Measurements from ENCODE around the gene CCNQ.

The CCNQ gene

DNA sequence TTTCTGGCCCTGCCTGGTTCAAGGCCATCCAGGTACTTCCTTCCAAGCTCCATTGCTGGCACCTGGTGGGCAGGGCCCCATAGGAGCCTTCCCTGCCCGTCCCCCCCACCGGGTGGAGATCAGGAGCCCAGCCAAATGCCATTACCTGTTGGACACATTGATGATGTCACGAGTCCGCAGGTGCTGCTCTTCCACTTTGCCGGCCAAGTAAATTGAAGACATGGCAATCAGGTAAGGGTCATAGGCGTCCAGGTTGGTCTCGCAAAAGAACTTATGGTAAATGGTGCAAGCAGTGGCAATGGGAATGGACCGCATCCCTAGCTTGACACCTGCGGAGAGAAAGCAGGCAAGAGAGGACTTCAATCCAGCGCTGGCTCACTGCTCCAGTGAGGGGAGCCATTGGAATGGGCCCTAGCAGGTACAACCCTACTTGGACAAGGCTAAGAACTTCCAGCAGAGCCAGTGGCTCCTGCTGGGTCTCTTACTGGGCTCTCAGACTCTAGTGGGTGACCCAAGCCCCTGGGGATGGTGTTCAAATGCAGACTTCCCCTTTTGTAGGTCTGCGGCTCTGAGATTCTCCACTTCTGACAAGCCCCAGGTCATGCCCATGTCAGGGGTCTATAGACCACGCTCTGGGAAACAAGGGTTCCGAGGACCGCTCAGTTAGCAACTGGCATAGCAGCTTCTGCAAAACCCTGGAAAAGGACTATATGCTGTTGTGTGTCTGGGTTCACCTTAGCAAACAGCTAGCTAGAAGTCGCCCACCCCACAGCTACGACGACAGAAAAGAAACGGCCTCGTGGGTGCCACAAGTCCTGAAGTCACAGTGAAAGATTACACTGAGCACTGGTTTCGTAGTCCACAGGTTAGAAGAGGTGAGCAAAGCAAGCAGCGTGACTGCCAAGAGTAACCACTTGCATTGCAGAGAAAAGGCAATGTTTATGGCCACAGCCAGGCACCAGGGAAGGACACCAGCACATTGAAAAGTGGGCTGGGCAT is 2.8 kb downstream of the CCNQ start:
- no peak for DNase-seq

DNA sequence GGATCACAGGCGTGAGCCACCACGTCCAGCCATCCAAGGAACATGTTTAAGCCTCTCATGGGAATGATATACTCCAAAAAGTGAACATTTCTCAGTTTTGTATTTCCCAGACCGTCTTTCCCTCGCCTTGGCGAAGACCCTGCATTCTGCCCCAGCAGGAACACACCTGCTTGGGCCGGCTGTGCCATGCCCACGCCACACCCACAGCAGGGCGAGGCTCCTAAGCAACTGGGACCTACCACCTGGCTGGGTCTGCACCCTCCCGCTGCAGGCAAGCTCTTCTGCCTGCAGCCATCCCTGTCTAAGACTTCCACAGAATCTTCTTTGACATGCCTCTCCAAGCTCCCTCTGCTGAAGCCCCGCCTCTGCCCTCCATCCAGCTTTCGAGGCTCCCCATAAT is 3.6 kb downstream of the CCNQ start:
- no peak for DNase-seq

DNA sequence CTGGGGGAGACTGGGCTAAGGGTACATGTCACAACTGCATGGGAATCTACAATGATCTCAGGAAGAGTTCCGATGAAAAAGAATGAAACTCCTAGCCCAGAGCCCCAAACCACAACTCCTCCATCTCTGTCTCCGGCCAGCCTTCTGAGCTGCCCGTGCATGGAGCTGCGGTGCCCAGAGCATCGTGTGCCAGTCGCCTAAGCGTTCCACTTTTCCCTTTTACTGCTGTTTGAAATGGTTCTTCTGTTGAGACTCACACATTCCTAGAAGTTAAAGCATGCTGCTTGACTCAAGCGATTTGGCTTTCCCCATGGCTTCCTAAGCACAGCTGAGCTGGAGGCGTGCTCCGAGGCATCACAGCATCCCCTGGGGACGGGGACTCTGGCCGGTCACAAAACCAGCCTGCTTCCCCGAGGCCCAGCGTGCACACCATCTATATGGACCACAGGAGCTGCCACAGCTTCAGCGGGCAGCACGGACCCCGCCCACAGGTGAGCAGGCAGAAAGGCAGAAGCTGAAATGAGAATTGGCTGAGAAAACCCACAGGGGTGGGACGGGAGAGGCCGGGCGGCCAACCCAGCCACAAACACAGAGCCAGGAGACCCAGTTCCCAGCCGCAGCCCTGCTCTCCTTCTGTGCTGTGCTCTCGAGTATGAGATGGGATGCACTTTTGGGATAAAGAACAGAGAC is 5.0 kb downstream of the CCNQ start:
- no peak for DNase-seq

DNA sequence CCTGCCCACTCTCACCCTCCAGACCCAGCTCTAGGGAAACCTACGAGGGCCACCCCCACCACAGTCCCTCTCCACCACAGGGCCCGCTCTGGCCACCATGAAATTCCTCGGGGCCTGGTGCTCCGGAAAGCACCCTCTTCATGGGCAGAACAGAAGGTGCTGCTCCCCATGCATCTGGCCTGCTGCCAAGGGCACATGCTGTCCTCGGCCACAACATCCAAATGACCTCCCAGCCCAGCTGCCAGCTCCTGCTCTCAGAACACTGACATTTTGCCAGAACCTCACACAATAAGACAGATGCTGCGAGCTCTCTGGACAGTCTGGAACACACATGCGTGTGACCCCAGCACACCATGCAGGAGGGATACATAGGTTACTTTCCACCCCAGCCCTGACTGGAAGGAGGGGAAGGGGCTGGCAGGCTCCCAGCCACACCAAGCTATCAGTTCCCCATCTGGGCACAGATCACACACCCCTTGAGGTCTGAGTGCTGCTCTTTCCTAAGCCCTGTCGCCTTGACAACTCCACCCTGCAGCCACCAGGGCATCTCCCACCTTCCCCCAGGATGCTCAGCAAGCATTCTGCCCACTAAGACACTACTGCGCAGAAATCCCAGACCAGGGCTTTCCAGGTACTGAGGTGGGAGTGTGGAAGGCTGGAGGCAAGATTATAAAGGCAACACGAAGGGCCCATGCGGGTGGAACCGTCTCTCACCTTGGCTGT is 5.8 kb downstream of the CCNQ start:
- DNase-seq: peak; percentile 4 to 24

DNA sequence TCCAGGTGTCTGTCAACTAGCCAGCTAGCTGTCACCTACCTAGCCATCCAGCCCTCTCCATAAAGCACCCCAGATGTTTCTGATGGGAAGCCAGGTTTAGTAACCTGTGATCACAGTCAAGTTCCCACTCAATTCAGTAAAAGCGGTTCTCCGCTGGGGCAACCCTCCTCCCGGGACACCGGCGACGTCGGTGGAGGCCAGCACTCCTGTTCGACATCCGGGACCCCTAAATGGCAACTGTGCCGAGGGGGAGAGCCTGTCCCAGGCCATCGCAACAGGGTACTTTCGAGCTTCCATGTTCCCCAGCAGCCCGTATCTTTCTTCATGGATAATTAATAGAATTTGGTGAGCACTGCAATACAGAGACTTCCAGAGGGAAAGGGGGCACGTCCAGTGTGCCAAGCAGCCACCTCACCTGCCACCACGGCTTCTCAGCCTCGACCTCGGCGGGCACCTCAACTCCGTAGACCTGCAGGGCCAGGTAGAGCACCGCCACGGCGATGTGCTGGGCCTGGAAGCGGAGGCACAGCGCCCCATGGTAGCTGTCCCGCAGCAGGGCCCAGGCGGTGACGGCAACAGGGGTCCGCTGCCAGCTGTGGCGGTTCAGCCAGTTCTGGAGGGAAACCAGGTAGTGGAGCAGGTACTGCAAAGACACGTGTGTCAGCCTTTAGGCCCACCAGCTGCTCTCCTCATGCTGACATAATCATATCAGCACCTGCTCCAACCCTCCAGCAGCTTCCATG is 6.7 kb downstream of the CCNQ start:
- DNase-seq: no peak

DNA sequence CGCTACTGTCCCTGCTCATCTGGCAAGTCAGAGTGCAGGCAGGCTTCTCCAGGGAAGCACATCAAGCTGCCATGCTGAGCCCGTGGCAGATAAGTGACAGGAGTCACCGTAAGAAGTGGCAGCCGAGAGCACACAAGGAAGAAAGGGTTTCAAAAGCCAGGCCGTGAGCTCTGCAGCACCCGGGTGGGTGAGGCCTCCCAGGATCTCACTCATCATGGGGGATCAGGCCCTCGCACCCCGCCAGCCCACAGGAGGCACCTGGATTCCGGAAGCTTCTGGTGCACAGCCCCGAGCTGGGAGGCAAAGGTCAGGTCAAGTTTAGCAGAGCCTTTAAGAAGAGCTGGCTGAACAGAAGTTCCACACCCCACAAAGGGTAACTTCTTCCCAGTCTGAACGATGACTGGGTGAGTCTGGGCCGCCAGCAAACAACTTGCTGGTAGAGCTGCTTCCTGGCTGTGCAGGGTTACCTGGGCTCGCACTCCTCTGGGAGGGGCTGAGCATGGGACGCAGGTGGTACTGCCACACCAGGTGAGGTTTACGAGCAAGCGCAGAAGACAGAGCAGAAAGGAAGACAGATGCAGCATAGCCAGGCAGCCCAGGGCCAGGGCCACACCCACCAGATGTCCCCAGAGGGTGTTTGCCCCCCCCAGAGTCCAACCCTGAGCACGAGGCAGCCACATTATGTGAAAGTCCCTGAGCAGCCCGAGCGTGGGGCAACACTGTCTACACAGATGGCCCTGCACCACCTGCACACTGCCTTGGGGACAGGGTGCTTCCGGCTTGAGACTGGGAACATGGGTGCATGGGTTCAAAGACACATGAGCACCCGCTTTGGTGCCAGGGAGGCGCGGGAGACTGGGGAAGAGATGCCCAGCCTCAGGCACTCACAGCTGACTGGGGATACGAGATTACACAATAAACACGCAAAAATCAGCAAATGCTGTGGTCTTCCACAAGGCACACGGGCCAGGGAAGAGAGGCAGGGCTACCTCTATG is 7.7 kb downstream of the CCNQ start:
- no peak for DNase-seq

DNA sequence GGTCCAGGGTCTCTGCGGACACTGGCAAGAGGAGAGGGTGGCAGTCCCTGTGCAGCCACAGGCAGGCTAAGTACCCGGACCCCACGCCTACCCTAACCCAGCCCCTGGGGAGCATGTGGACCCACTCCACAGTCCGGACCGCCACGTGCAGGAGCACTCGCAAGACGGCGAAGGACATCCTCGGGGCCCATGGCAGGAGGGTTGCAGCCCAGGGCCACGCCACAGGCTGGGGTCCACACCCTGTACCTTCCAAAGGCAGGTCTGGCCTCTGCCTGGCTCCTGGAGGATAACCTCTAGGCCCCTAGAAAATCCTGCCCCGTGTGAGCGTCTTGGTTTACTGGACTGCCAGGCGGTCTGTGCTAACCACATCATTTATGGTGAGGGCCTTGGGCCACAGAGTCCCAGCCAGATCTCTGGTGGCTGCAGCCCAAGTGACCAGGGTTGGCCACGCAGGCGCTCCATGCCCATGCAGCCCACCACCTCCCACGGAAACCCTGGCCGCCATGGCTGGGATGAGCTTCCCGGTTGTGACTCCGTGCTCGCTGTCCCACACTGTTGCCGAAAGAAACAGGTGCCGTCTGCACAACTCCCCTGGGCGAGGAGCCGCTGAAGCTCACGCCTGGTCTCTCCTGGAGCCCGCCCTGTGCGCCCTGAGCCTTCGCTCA is 10.0 kb downstream of the CCNQ start:
- DNase-seq: no peak

DNA sequence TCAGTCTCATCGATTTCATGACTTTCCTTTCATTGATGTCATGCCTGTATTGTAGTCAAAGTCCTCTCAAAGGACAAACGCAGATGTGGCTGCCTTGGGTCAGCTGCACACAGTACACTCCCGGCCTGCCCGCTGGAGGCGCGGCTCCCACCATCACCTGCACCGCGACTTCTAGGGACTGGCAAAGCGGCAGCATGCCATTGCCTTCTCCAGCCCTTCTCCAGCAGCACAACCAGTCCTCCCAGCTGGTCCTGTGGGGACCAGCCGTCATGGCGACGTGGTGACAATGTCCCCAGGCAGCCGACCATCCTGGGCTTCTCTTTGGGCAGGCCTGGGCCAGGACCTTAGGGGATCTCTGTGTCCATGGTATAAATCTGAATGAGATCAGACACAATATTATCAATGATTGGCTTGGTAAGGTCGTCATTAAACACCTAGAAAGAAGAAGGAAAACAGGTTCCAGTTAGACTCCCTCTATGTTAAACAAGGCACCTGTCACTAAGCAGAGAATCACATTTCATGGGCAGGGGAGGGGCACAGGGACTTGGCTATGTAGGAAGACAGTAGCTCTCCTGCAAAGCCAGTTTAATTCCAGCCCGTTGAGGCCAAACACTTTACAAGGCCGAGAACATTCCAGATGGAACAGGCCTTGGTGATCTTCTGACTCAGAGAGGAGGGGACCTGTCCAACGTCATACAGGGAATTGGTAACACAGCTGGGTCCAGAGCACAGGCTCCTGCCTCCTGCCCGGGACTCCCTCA is 10.7 kb downstream of the CCNQ start:
- no peak for DNase-seq

DNA sequence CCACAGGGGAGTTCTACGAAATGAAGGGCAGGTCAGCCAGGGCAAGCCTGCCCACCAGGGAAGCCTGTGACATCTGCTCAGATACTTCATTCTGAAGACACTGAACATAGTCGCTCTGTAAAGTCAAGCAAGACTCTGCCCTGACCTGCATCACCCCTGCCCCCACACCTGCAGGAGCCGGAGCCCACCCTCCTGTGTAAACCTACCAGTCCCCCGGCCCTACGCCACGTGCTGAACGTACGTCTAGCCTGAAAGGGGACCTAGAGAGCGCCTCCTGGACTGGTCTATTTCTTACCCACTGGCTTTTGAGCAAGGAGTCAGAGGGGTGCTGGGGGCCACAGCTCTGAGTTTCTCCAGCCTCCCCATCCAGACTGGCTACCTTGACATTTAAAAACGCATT is 11.6 kb downstream of the CCNQ start:
- no peak for DNase-seq

DNA sequence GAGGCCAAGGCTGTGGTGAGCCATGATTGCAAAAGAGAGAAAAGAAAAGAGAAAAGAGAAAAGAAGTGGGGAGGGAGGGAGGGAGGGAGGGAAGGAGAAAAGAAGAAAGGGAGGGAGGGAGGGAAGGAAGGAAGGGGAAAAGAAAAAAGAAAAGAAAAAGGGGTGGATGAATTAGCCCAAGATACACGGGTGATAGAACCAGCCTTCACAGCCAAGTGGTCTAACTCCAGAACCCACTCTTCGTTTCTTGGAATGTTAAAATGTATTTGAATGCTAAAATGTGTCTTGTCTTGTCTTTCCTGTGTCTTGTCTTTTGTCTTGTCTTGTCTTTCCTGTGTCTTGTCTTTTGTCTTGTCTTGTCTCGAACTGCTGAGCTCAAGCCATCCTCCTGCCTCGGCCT is 13.1 kb downstream of the CCNQ start:
- DNase-seq: no peak

DNA sequence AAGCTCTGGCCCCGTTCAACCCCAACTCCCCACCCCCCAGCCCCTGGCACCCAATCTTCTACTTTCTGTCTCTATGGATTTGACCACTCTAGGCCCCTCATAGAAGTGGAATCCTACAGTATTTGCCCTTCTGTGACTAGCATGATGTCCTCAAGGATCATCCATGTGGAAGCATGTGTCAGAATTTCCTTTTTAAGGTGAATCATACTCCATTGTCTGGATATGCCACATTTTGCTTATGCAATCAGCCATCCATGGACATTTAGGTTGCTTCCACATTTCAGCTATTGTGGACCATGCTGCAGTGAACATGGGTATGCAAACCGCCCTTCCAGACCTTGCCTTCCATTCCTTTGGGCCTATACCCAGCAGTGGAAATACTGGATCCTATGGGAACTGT is 15.5 kb downstream of the CCNQ start:
- no peak for DNase-seq

DNA sequence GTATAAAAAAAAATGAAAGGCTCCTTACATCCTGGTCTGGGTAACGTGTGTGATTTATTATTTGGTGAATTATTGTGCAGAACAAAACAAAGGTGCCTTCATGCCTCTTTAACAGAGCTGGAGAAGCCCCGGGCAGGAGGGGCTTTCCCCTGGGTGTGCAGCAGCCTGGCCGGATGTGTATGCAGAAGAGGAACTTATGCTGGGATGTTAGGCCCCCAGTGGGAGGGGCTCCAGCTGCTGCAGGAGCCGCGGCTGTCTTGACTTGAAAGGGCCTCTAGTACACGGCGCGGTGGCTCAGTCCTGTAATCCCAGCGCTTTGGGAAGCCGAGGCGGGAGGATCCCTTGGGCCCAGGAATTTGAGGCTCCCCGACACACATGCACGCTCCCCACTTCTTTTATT is 16.0 kb downstream of the CCNQ start:
- no peak for DNase-seq

DNA sequence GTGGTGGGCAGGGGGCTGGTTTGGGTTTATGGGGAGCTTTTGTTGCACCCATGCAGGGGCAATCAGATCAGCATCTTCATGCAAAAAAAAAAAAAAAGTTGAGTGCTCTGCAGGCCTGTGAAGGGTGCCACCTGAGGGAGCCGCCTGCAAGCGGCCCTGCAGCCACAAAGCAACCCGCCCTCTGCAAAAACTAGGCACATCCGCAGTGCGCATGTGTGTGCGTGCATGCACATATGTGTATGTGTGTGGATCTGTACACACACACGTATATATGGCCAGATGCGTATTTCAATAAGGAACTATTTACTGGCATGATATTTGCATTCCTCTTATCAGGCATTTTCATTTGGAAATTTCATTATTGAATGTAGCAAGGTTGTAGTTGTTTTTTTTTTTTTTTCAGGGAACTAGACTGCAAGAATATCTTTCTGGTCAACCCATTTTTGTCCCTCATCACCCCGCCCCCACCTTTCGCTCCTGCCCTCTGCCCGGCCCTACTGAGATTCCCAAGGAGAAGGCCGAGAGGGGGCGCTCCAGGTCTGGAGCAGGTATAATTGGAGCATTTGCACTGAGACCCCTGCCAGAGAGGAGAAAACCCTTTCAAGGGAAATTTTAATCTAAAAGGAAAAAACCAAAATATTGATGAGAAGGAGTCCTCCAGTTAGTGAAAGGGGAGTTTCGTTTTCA is 18.1 kb downstream of the CCNQ start:
- no peak for DNase-seq

DNA sequence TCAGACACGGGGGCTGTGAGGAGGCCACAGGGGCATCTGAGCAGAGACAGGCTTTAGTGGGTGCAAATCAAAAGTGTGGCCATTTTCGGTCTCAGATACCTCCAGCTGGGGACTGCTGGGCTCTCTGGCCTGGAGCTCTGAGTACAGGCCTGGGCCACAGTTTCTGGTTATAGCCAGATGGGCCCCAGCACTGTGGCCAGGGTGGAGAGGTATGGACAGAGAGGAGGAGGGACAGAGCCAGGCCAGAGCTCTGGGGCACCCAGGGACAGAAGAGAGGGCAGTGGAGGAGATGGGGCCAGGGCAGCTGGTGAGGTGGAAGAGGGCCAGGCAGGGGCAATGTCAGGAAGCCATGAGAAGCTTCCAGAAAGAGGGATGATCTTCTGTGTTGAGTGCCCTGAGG is 20.1 kb downstream of the CCNQ start:
- DNase-seq: no peak

DNA sequence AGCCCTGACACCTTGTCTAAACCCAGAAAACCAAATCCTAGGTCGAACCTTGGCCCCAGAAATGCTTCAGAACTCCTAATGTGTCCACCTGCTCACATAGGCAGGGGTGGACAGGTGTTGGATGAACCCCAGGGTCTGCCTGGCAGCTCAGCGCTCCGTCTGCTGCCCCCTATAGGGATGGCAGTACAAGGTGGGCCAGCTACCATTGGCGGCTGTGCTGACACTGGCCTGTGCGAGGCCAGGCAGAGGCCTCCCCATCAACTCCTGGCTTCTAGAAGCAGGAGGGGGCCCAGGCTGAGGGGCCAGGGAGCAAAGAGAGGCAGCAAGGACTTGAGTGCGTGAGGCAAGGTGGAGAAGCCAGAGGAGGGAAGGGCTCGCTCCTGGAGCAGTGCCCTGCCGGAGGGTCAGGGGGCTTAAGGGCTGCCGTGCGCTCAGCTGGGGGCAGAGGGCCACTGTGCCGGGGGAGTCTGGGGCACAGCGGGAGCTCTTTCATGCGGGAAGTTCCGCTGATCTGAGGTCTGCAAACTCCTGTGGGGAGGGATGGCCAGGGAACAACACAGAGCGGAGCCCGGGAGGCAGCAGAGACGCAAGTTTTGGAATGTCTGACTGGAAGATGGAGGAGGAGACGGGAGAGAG is 20.6 kb downstream of the CCNQ start:
- DNase-seq: no peak

DNA sequence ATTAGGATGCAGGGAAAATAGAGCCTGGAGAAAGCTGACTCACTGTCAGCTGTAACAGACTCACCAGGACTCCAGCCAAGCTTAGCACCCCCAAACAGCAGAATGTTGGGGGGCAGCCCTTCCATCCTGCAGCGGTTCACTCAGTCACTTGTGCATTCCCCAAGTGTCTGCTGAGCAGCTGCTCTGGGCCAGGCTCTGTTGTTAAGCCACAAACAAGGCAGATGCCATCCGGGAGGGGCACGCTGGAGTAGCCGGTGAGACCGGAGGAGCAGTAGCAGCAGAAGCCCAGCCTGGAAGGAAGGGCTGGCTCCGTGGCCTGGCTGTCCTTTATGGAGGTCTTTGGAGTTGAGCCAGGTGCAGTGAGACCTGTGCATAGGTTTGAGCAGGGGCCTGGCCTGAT is 22.0 kb downstream of the CCNQ start:
- no peak for DNase-seq

DNA sequence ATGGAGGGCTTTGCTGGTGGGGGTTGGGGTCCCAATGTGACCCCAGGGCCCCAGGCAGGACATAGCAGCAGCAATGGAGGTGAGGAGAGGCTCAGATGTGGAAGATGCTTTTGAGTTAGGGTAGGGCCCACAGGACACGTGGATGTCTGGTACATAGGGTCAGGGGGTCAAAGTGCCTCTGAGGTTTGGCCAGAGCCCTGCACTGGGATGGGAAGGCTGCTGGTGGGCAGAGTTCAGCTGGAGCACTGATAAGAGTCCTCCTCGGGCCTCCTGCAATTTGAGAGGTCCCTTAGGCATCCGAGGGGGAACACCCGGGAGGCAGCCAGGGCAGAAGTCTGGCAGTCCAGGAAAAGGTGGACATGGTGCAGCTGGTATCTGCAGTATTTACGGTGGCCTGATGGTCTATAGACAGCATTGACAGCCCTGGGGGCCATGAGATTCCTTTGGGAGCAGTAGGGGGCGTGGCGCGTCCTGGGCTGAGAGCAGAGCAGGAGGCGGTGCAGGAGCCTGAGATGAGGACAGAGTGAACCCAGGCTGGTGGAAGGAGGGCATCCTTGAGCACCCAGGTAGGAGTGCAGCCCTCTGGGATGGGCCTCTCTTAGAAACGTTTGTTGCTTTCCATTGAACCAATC is 22.6 kb downstream of the CCNQ start:
- DNase-seq: no peak

DNA sequence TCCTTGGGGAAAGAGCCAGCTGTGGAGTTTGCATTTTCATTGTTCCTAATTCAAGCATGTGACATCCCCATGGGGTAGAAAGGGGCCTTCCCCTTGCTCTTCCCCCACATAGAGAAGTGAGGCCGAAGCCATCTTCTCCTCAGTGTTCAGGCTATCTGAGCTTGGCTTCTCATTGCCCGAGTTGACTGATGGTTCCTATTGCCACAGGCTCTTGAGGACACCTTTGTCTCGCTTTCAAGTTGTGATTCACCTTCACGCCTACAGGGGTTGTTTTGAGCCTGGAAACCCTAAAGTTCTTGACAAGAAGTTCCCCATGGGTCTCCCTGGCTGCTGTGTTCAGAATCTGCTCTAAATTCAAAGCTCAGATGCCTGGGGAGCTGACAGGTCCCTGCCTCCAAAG is 25.0 kb downstream of the CCNQ start:
- DNase-seq: no peak

DNA sequence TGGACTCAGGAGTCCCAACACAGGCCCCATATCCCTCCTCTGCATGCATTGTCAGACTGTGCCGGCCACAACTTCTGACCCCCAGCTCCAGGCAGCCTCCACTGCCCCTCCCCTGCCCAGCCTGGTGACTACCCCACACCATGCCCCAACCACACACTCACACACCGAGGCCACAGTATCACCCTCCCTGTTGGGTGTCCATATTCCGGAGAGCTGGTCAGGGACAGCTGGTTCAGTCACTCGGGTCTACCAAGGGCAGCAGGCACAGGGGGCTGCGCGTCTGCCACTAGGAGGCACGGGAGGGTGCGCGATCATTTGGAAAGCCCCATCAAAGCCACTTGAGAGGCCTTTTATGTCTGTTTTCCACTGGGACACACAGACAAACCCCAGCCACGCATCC is 26.3 kb downstream of the CCNQ start:
- no peak for DNase-seq

Data from hippocampal formation (tissue), 2 donors.